ENCODE measurements around the gene PPM1H. TPM values are rescaled to one million over a fixed set of nuclear protein-coding genes. Genes with fewer than 3 reads are reported as not detected.
"Not testable (repeated sequence)": the region's sequence is repeated elsewhere in the genome, so short reads cannot be mapped to it uniquely, and the experiment has no call there.

The PPM1H gene
- total RNA-seq, 4 donors from 2014 or later: 0.09 to 7.6 (median 0.76) TPM; not detected in 1

GRCh38 chr12:62676521-62677307, 258.2 kb downstream of the PPM1H start:
- peaks cover 0 to 13% (median 0%) of the 10 kb centered on the region in 3 donors for H3K9me3 ChIP-seq
- no peak for TF ChIP-seq POLR2A (IDR thresholded peaks at IDR 0.05)
- TF ChIP-seq CTCF (IDR thresholded peaks at IDR 0.05): no peak
- peaks cover 0 to 14% (median 0%) of the 10 kb centered on the region in 3 donors for H3K4me1 ChIP-seq
- H3K27me3 ChIP-seq: no peaks in the 10 kb centered on the region
- no peak overlapping the region for H3K4me3 ChIP-seq
- H3K36me3 ChIP-seq: no peaks in the 10 kb centered on the region
- intact Hi-C loops (cut with DNase I): no loop called here
- no peak overlapping the region for H3K27ac ChIP-seq
- WGBS, 2 donors: 84% methylated on average over 4 of the region's 11 CpGs; no CpG with 5 or more reads in 1 of the 2 donors
- DNase-seq: no peak

GRCh38 chr12:62673028-62673815, 261.7 kb downstream of the PPM1H start:
- H3K4me1 ChIP-seq: no peaks in the 10 kb centered on the region
- H3K9me3 ChIP-seq: peaks cover 0 to 13% (median 0%) of the 10 kb centered on the region in 3 donors
- no peaks in the 10 kb centered on the region for H3K36me3 ChIP-seq
- intact Hi-C loops (cut with DNase I): no loop called here
- H3K4me3 ChIP-seq: no peak overlapping the region
- TF ChIP-seq POLR2A (IDR thresholded peaks at IDR 0.05) (no peak), CTCF (IDR thresholded peaks at IDR 0.05) (no peak)
- H3K27me3 ChIP-seq: no peaks in the 10 kb centered on the region
- H3K27ac ChIP-seq: no peak overlapping the region
- WGBS, 2 donors: 81 to 83% methylated on average over 6 of the region's 6 CpGs
- DNase-seq: no peak

- Histone ChIP-seq H3K36me3 (no peaks in the 10 kb centered on the region), H3K4me3 (no peak overlapping the region), H3K9me3 (no peaks in the 10 kb centered on the region), H3K4me1 (no peaks in the 10 kb centered on the region), H3K27ac (no peak overlapping the region), H3K27me3 (no peaks in the 10 kb centered on the region)
- intact Hi-C loops (cut with DNase I): no loop called here
- 48 to 62% methylated on average over 10 of the region's 10 CpGs for WGBS, 2 donors
- TF ChIP-seq POLR2A (IDR thresholded peaks at IDR 0.05) (no peak), CTCF (IDR thresholded peaks at IDR 0.05) (no peak)
- no peak for DNase-seq
These were observed 263.8 kb downstream of the PPM1H start for GRCh38 chr12:62670986-62671720.

GRCh38 chr12:62668782-62669181, 266.2 kb downstream of the PPM1H start:
- Histone ChIP-seq H3K4me1 (no peaks in the 10 kb centered on the region), H3K27me3 (no peaks in the 10 kb centered on the region), H3K9me3 (no peaks in the 10 kb centered on the region), H3K4me3 (no peak overlapping the region), H3K36me3 (no peaks in the 10 kb centered on the region), H3K27ac (no peak overlapping the region)
- 93 to 100% methylated on average over 3 of the region's 3 CpGs for WGBS, 2 donors
- no peak for TF ChIP-seq CTCF (IDR thresholded peaks at IDR 0.05)
- TF ChIP-seq POLR2A (IDR thresholded peaks at IDR 0.05): no peak
- no peak for DNase-seq
- intact Hi-C loops (cut with DNase I): no loop called here

GRCh38 chr12:62664951-62665350, 270.0 kb downstream of the PPM1H start:
- not testable (repeated sequence) for H3K9me3 ChIP-seq, H3K4me3 ChIP-seq
- WGBS, 2 donors: 92% methylated on average over 5 of the region's 5 CpGs

More at GRCh38 chr12:62664951-62665350, 270.0 kb downstream of the PPM1H start:
- H3K27me3 ChIP-seq; intact Hi-C loops (cut with DNase I); H3K27ac ChIP-seq; DNase-seq; H3K4me1 ChIP-seq; H3K36me3 ChIP-seq: not testable (repeated sequence)
